ENCODE measurements around the gene HHLA2. TPM values are rescaled to one million over a fixed set of nuclear protein-coding genes. Genes with fewer than 3 reads are reported as not detected.

HHLA2 gene
- total RNA-seq, 1 donor = not detected

DNA sequence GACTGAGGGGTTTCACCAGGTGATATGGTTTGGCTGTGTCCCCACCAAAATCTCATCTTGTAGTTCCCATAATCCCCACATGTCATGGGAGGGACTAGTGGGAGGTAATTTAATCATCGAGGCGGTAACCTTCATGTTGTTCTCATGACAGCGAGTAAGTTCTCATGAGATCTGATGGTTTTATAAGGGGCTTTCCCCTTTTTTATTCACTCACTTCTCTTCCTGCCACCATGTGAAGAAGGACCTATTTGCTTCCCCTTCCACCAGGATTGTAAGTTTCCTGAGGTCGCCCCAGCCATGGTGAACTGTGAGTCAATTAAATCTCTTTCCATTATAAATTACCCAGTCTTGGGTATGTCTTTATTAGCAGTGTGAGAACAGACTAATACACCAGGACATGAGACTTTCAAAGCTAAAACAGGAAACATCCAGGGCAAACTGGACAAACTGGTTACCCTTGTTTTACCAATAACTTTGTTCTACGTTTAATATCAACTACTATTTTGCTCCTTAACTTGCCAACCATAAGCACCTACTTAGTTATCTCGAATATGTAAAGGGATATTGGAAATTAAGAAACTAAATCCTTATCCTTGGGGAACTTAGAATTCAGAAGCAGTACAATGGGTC, 115.9 kb downstream of the HHLA2 start:
- no peak overlapping the region for H3K4me3 ChIP-seq (ENCODE audit: low read depth, low read length)
- no peak for DNase-seq (ENCODE audit: low read depth)
- TF ChIP-seq, protein P1, sequence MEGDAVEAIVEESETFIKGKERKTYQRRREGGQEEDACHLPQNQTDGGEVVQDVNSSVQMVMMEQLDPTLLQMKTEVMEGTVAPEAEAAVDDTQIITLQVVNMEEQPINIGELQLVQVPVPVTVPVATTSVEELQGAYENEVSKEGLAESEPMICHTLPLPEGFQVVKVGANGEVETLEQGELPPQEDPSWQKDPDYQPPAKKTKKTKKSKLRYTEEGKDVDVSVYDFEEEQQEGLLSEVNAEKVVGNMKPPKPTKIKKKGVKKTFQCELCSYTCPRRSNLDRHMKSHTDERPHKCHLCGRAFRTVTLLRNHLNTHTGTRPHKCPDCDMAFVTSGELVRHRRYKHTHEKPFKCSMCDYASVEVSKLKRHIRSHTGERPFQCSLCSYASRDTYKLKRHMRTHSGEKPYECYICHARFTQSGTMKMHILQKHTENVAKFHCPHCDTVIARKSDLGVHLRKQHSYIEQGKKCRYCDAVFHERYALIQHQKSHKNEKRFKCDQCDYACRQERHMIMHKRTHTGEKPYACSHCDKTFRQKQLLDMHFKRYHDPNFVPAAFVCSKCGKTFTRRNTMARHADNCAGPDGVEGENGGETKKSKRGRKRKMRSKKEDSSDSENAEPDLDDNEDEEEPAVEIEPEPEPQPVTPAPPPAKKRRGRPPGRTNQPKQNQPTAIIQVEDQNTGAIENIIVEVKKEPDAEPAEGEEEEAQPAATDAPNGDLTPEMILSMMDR (IDR thresholded peaks at IDR 0.05; ENCODE audit: insufficient read depth, low read length) = no peak

DNA sequence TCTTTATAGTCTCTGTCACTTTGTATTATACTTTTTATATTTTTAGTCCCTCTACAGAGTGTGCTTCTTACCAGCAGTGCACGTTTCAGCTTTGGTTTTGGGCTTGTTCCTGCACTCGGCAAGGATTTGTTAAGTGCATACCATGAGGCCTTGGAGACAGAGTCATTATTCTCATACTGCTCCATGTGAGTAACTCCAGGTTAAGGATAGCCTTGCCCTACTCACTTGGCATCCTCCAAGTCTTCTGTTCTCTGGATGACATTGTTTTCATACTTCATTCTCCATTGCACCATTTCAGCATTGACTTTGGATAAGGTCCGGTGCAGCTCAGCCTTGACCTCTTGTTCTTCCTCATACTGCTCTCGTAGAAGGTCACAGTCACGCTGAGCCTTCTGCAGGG, 117.7 kb downstream of the HHLA2 start:
- no peak overlapping the region for H3K4me3 ChIP-seq (ENCODE audit: low read depth, low read length)
- TF ChIP-seq, protein P1 (IDR thresholded peaks at IDR 0.05; ENCODE audit: insufficient read depth, low read length) = no peak
- peak; percentile 35 for DNase-seq (ENCODE audit: low read depth)

- TF ChIP-seq, protein P1 (IDR thresholded peaks at IDR 0.05; ENCODE audit: insufficient read depth, low read length) = no peak
- no peak overlapping the region for H3K4me3 ChIP-seq (ENCODE audit: low read depth, low read length)
- no peak for DNase-seq (ENCODE audit: low read depth)
Observed at GRCh38 chr3:108415661-108416060, 119.3 kb downstream of the HHLA2 start.

GRCh38 chr3:108416111-108416869, 119.9 kb downstream of the HHLA2 start:
- no peak for DNase-seq (ENCODE audit: low read depth)

GRCh38 chr3:108420926-108421325, 124.6 kb downstream of the HHLA2 start:
- H3K4me3 ChIP-seq (ENCODE audit: low read depth, low read length) = no peak overlapping the region
- DNase-seq (ENCODE audit: low read depth) = peak; percentile 92
- TF ChIP-seq, protein P1 (IDR thresholded peaks at IDR 0.05; ENCODE audit: insufficient read depth, low read length) = no peak

More at GRCh38 chr3:108416111-108416869, 119.9 kb downstream of the HHLA2 start:
- TF ChIP-seq, protein P1 (IDR thresholded peaks at IDR 0.05; ENCODE audit: insufficient read depth, low read length) = no peak
- H3K4me3 ChIP-seq (ENCODE audit: low read depth, low read length) = no peak overlapping the region

Other genes with a start within 250 kb of the HHLA2 start
- 113 and 191 TPM in 2 replicates for gene CD47, start 205.5 kb upstream of the HHLA2 start, total RNA-seq (ENCODE audit: low replicate concordance)
- gene IFT57, start 74.1 kb upstream of the HHLA2 start, total RNA-seq (ENCODE audit: low replicate concordance) = 47.6 and 199 TPM in 2 replicates
- 0.99 and 1.6 TPM in 2 replicates for gene MYH15, start 214.0 kb downstream of the HHLA2 start, total RNA-seq (ENCODE audit: low replicate concordance)

Measured in fibroblast of the aortic adventitia (primary cell).